ENCODE results near the gene WDR17. TPM values are rescaled to one million over a fixed set of nuclear protein-coding genes. Genes with fewer than 3 reads are reported as not detected.

Gene WDR17
- under 1 TPM; 0.19 to 0.72 (median 0.53) TPM for total RNA-seq

- no peak for TF ChIP-seq EP300 (IDR thresholded peaks at IDR 0.05)
- no peak for TF ChIP-seq POLR2A (IDR thresholded peaks at IDR 0.05)
- no peak for TF ChIP-seq POLR2AphosphoS5 (IDR thresholded peaks at IDR 0.05)
- TF ChIP-seq CTCF (IDR thresholded peaks at IDR 0.05) = no peak
Observed at GRCh38 chr4:176065435-176066291, at the start of gene WDR17. WDR17 (plus strand) TSS chr4:176065841; CDS start chr4:176111581, 45,740 bp downstream.

GRCh38 chr4:176016601-176017000 is 49.0 kb upstream of the WDR17 start:
- no peak overlapping the region for H3K27ac ChIP-seq
- H3K27me3 ChIP-seq = no peaks in the 10 kb centered on the region
- DNase-seq (ENCODE audit: low spot score in 2 of 2) = no peak
- H3K4me3 ChIP-seq = no peak overlapping the region
- no peaks in the 10 kb centered on the region for H3K4me1 ChIP-seq
- H3K9me3 ChIP-seq = no peaks in the 10 kb centered on the region
- WGBS = 77% methylated on average over 4 of the region's 4 CpGs
- no peaks in the 10 kb centered on the region for H3K36me3 ChIP-seq
- TF ChIP-seq POLR2A (IDR thresholded peaks at IDR 0.05) = no peak
- no peak for TF ChIP-seq CTCF (IDR thresholded peaks at IDR 0.05)
- TF ChIP-seq POLR2AphosphoS5 (IDR thresholded peaks at IDR 0.05) = no peak
- no peak for TF ChIP-seq EP300 (IDR thresholded peaks at IDR 0.05)

More at GRCh38 chr4:176065435-176066291, at the start of gene WDR17:
- Histone ChIP-seq H3K4me3 (peak within 1 kb of the TSS; percentile 64), H3K36me3 (no peaks in the 10 kb centered on the region), H3K27me3 (peaks cover 5% of the 10 kb centered on the region), H3K27ac (no peak within 1 kb of the TSS), H3K4me1 (peaks cover 14% of the 10 kb centered on the region), H3K9me3 (no peaks in the 10 kb centered on the region)
- whole genome bisulfite sequencing = 4% methylated on average over 21 of the region's 55 CpGs
- peak; percentile 86 to 89 for DNase-seq (ENCODE audit: low spot score in 2 of 2)

- Histone ChIP-seq H3K4me1 (no peaks in the 10 kb centered on the region), H3K27me3 (peaks cover 3% of the 10 kb centered on the region), H3K9me3 (no peaks in the 10 kb centered on the region), H3K36me3 (no peaks in the 10 kb centered on the region), H3K4me3 (no peak overlapping the region), H3K27ac (no peak overlapping the region)
- WGBS = 45% methylated on average over 5 of the region's 5 CpGs
- DNase-seq (ENCODE audit: low spot score in 2 of 2) = no peak
- no peak for TF ChIP-seq POLR2AphosphoS5 (IDR thresholded peaks at IDR 0.05)
- TF ChIP-seq EP300 (IDR thresholded peaks at IDR 0.05) = no peak
- no peak for TF ChIP-seq CTCF (IDR thresholded peaks at IDR 0.05)
- no peak for TF ChIP-seq POLR2A (IDR thresholded peaks at IDR 0.05)
Observed at GRCh38 chr4:176020481-176021085, 45.1 kb upstream of the WDR17 start.

- WGBS = 90% methylated on average over 2 of the region's 2 CpGs
- Histone ChIP-seq H3K4me1 (no peaks in the 10 kb centered on the region), H3K9me3 (no peaks in the 10 kb centered on the region), H3K27ac (no peak overlapping the region), H3K27me3 (peaks cover 3% of the 10 kb centered on the region), H3K4me3 (no peak overlapping the region), H3K36me3 (no peaks in the 10 kb centered on the region)
- no peak for DNase-seq (ENCODE audit: low spot score in 2 of 2)
- TF ChIP-seq POLR2A (IDR thresholded peaks at IDR 0.05) = no peak
- no peak for TF ChIP-seq EP300 (IDR thresholded peaks at IDR 0.05)
- no peak for TF ChIP-seq CTCF (IDR thresholded peaks at IDR 0.05)
- TF ChIP-seq POLR2AphosphoS5 (IDR thresholded peaks at IDR 0.05) = no peak
Observed at GRCh38 chr4:176030391-176030790, 35.2 kb upstream of the WDR17 start.

GRCh38 chr4:176031922-176032321 is 33.7 kb upstream of the WDR17 start:
- TF ChIP-seq CTCF (IDR thresholded peaks at IDR 0.05) = no peak
- TF ChIP-seq EP300 (IDR thresholded peaks at IDR 0.05) = no peak
- Histone ChIP-seq H3K4me3 (no peak overlapping the region), H3K36me3 (no peaks in the 10 kb centered on the region), H3K9me3 (no peaks in the 10 kb centered on the region), H3K4me1 (no peaks in the 10 kb centered on the region), H3K27ac (no peak overlapping the region), H3K27me3 (peaks cover 3% of the 10 kb centered on the region)
- WGBS = 38% methylated on average over 4 of the region's 4 CpGs
- no peak for DNase-seq (ENCODE audit: low spot score in 2 of 2)
